ENCODE results near the gene SUFU. TPM values are rescaled to one million over a fixed set of nuclear protein-coding genes. Genes with fewer than 3 reads are reported as not detected.

The SUFU gene
- total and polyA plus RNA-seq, 2 experiments from 2014 or later, result 2.8 to 5.6 TPM

DNA sequence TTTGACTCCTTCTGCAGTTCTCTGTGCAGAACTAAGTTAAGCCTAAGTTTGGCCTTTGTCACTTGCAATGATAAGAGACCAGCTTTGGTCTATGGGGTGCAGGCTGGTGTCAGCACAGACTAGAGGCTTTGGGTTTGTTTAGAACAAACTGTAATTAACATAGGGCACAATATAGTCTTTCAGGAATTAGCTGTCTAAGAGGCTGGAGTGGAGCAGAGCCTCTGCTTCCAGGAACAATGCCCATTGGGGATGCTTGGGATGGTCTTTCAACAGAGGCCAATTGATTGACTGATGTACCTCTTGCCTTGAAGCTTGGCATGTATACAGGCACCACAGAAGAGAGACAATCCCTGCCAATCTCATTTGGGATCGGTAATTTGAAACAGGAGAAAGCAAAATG is 4.7 kb downstream of the SUFU start:
- Mint-ChIP-seq H3K9me3 (no peaks in the 10 kb centered on the region), H3K4me3 (no peak overlapping the region), H3K36me3 (ENCODE audit: low read depth) (peaks cover 3% of the 10 kb centered on the region; the same call in 2 of the 3 replicates), H3K27me3 (ENCODE audit: insufficient read depth, low read depth, poor library complexity) (peaks cover 7% of the 10 kb centered on the region), H3K4me1 (peaks cover 8% of the 10 kb centered on the region; the same call in 2 of the 3 replicates), H3K27ac (no peak overlapping the region)
- ATAC-seq, result no peak
- H4K20me1 ChIP-seq (replicated peaks; ENCODE audit: insufficient read depth), result peaks cover 29% of the 10 kb centered on the region
- no peaks in the 10 kb centered on the region for H3K79me2 ChIP-seq (replicated peaks; ENCODE audit: insufficient read depth)
- H3F3A ChIP-seq (replicated peaks; ENCODE audit: low read depth), result no peaks in the 10 kb centered on the region; the same call in 1 of the 2 replicates
- no peaks in the 10 kb centered on the region for H3K9me2 ChIP-seq (ENCODE audit: insufficient read depth)
- H3K36me3 ChIP-seq (ENCODE audit: insufficient read depth), result no peaks in the 10 kb centered on the region
- H3K27me3 ChIP-seq (ENCODE audit: insufficient read depth), result peaks cover 16% of the 10 kb centered on the region
- no peak for DNase-seq (ENCODE audit: low spot score)
- no peak overlapping the region for H3K4me2 ChIP-seq
- no peak overlapping the region for H3K27ac ChIP-seq (ENCODE audit: low read depth)
- H3K4me3 ChIP-seq, result no peak overlapping the region
- peaks cover 6% of the 10 kb centered on the region; the same call in 1 of the 2 replicates for H3K4me1 ChIP-seq (ENCODE audit: insufficient read depth)
- no peak for TF ChIP-seq JUNB (IDR thresholded peaks at IDR 0.05; ENCODE audit: unreplicated experiment)
- no peak for TF ChIP-seq ZNF114 (CRISPR knock-in tag; IDR thresholded peaks at IDR 0.05)
- no peak for TF ChIP-seq NANOG (IDR thresholded peaks at IDR 0.05; ENCODE audit: borderline replicate concordance)
- TF ChIP-seq, protein P1, sequence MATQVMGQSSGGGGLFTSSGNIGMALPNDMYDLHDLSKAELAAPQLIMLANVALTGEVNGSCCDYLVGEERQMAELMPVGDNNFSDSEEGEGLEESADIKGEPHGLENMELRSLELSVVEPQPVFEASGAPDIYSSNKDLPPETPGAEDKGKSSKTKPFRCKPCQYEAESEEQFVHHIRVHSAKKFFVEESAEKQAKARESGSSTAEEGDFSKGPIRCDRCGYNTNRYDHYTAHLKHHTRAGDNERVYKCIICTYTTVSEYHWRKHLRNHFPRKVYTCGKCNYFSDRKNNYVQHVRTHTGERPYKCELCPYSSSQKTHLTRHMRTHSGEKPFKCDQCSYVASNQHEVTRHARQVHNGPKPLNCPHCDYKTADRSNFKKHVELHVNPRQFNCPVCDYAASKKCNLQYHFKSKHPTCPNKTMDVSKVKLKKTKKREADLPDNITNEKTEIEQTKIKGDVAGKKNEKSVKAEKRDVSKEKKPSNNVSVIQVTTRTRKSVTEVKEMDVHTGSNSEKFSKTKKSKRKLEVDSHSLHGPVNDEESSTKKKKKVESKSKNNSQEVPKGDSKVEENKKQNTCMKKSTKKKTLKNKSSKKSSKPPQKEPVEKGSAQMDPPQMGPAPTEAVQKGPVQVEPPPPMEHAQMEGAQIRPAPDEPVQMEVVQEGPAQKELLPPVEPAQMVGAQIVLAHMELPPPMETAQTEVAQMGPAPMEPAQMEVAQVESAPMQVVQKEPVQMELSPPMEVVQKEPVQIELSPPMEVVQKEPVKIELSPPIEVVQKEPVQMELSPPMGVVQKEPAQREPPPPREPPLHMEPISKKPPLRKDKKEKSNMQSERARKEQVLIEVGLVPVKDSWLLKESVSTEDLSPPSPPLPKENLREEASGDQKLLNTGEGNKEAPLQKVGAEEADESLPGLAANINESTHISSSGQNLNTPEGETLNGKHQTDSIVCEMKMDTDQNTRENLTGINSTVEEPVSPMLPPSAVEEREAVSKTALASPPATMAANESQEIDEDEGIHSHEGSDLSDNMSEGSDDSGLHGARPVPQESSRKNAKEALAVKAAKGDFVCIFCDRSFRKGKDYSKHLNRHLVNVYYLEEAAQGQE (IDR thresholded peaks at IDR 0.05; ENCODE audit: unreplicated experiment), result no peak
- TF ChIP-seq, protein P2, sequence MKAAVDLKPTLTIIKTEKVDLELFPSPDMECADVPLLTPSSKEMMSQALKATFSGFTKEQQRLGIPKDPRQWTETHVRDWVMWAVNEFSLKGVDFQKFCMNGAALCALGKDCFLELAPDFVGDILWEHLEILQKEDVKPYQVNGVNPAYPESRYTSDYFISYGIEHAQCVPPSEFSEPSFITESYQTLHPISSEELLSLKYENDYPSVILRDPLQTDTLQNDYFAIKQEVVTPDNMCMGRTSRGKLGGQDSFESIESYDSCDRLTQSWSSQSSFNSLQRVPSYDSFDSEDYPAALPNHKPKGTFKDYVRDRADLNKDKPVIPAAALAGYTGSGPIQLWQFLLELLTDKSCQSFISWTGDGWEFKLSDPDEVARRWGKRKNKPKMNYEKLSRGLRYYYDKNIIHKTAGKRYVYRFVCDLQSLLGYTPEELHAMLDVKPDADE (IDR thresholded peaks at IDR 0.05), result no peak
- TF ChIP-seq EZH2 (IDR thresholded peaks at IDR 0.05; ENCODE audit: low read depth, unreplicated experiment), result no peak
- TF ChIP-seq, protein P3, sequence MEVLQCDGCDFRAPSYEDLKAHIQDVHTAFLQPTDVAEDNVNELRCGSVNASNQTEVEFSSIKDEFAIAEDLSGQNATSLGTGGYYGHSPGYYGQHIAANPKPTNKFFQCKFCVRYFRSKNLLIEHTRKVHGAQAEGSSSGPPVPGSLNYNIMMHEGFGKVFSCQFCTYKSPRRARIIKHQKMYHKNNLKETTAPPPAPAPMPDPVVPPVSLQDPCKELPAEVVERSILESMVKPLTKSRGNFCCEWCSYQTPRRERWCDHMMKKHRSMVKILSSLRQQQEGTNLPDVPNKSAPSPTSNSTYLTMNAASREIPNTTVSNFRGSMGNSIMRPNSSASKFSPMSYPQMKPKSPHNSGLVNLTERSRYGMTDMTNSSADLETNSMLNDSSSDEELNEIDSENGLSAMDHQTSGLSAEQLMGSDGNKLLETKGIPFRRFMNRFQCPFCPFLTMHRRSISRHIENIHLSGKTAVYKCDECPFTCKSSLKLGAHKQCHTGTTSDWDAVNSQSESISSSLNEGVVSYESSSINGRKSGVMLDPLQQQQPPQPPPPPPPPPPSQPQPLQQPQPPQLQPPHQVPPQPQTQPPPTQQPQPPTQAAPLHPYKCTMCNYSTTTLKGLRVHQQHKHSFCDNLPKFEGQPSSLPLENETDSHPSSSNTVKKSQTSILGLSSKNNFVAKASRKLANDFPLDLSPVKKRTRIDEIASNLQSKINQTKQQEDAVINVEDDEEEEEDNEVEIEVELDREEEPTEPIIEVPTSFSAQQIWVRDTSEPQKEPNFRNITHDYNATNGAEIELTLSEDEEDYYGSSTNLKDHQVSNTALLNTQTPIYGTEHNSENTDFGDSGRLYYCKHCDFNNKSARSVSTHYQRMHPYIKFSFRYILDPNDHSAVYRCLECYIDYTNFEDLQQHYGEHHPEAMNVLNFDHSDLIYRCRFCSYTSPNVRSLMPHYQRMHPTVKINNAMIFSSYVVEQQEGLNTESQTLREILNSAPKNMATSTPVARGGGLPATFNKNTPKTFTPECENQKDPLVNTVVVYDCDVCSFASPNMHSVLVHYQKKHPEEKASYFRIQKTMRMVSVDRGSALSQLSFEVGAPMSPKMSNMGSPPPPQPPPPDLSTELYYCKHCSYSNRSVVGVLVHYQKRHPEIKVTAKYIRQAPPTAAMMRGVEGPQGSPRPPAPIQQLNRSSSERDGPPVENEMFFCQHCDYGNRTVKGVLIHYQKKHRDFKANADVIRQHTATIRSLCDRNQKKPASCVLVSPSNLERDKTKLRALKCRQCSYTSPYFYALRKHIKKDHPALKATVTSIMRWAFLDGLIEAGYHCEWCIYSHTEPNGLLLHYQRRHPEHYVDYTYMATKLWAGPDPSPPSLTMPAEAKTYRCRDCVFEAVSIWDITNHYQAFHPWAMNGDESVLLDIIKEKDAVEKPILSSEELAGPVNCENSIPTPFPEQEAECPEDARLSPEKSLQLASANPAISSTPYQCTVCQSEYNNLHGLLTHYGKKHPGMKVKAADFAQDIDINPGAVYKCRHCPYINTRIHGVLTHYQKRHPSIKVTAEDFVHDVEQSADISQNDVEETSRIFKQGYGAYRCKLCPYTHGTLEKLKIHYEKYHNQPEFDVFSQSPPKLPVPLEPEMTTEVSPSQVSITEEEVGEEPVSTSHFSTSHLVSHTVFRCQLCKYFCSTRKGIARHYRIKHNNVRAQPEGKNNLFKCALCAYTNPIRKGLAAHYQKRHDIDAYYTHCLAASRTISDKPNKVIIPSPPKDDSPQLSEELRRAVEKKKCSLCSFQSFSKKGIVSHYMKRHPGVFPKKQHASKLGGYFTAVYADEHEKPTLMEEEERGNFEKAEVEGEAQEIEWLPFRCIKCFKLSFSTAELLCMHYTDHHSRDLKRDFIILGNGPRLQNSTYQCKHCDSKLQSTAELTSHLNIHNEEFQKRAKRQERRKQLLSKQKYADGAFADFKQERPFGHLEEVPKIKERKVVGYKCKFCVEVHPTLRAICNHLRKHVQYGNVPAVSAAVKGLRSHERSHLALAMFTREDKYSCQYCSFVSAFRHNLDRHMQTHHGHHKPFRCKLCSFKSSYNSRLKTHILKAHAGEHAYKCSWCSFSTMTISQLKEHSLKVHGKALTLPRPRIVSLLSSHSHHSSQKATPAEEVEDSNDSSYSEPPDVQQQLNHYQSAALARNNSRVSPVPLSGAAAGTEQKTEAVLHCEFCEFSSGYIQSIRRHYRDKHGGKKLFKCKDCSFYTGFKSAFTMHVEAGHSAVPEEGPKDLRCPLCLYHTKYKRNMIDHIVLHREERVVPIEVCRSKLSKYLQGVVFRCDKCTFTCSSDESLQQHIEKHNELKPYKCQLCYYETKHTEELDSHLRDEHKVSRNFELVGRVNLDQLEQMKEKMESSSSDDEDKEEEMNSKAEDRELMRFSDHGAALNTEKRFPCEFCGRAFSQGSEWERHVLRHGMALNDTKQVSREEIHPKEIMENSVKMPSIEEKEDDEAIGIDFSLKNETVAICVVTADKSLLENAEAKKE (CRISPR knock-in tag; IDR thresholded peaks at IDR 0.05), result no peak
- no peak for TF ChIP-seq CREB1 (CRISPR knock-in tag; IDR thresholded peaks at IDR 0.05; ENCODE audit: low read depth)
- TF ChIP-seq ZNF331 (CRISPR knock-in tag; IDR thresholded peaks at IDR 0.05; ENCODE audit: low read depth), result no peak
- no peak for TF ChIP-seq EZH2phosphoT487 (IDR thresholded peaks at IDR 0.05; ENCODE audit: unreplicated experiment)
- TF ChIP-seq, protein P4, sequence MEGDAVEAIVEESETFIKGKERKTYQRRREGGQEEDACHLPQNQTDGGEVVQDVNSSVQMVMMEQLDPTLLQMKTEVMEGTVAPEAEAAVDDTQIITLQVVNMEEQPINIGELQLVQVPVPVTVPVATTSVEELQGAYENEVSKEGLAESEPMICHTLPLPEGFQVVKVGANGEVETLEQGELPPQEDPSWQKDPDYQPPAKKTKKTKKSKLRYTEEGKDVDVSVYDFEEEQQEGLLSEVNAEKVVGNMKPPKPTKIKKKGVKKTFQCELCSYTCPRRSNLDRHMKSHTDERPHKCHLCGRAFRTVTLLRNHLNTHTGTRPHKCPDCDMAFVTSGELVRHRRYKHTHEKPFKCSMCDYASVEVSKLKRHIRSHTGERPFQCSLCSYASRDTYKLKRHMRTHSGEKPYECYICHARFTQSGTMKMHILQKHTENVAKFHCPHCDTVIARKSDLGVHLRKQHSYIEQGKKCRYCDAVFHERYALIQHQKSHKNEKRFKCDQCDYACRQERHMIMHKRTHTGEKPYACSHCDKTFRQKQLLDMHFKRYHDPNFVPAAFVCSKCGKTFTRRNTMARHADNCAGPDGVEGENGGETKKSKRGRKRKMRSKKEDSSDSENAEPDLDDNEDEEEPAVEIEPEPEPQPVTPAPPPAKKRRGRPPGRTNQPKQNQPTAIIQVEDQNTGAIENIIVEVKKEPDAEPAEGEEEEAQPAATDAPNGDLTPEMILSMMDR (conservative IDR thresholded peaks at IDR 0.05; ENCODE audit: low read depth in 2 of 2), result no peak
- H2AFZ ChIP-seq, result no peak overlapping the region
